DND-41 (cell line): ENCODE measurements around the gene DPYD.

ENCODE experiments used
- CTCF ChIP-seq: IDR thresholded peaks from 2 replicates; pipeline ENCODE4 v1.5.1; 2012; ENCODE audit warnings: borderline replicate concordance, low read length, moderate library complexity, mild to moderate bottlenecking; ENCODE audit not compliant: poor library complexity, severe bottlenecking; ENCODE audit errors: extremely low read depth
- EZH2 ChIP-seq: IDR thresholded peaks from 3 replicates; pipeline ENCODE4 v1.6.1; 2012; ENCODE audit warnings: borderline replicate concordance, low read depth, mild to moderate bottlenecking, moderate library complexity, low read length, inconsistent platforms; ENCODE audit not compliant: severe bottlenecking

GRCh38 chr1:97501628-97502027, 419.2 kb downstream of the DPYD start:
- no peak for TF ChIP-seq CTCF
- no peak for TF ChIP-seq EZH2
